ENCODE measurements around the gene SMPD3.

The SMPD3 gene

DNA sequence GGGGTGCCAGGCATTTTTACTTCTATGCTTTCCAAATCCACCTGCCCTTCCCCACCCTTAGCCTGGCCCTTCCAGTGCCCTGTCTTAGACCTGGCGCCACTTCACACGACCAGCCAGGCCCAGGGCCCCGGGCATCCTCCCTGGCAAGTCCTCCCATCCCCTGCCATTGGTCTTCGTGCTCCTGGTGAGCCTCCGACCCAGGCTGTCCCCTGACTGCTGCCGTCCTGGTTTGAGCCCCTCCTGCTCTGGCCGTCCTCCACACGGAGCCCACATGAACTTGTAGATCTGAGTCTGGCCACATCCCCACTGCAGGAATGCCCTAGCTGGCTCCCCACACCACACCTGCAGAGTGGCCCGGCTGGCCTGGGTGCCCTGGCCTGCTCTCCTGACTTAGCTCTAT lies 93.5 kb downstream of the SMPD3 start:
- DNase-seq (ENCODE audit: low read depth) = no peak

DNA sequence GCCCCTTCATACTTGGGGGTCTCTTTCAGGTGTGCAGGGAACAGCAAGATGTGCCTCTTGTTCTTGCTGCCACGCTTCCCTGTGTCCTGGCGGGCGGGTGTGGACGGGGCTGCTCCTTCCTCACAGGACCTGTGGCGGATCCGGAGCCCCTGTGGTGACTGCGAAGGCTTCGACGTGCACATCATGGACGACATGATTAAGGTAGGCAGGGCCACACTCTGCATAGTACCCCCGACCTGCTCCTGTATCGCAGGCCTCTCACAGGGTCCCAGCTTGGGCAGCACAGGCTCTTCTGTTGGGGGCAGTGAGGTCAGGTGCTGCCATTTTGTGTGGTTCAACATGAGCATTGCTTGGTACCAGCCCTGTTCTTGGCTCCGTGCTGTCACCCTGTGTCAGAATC lies 94.9 kb downstream of the SMPD3 start:
- no peak for DNase-seq (ENCODE audit: low read depth)

DNA sequence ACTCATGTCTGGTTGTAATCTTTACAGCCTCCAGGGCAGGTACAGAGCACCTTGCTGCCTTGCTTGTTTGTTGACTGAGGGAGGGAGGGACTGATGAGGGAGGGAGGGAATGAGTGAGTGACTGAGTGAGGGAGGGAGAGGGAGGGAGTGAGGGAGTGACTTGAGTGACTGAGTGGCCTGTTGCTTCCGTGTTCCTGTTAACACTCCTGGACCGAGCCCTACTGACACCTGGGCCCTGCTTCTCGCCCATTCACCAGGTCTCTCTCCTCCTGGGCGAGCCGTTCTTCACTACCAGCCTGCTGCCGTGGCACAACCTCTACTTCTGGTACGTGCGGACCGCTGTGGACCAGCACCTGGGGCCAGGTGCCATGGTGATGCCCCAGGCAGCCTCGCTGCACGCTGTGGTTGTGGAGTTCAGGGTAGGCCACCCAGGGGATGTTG lies 96.3 kb downstream of the SMPD3 start:
- no peak for DNase-seq (ENCODE audit: low read depth)

DNA sequence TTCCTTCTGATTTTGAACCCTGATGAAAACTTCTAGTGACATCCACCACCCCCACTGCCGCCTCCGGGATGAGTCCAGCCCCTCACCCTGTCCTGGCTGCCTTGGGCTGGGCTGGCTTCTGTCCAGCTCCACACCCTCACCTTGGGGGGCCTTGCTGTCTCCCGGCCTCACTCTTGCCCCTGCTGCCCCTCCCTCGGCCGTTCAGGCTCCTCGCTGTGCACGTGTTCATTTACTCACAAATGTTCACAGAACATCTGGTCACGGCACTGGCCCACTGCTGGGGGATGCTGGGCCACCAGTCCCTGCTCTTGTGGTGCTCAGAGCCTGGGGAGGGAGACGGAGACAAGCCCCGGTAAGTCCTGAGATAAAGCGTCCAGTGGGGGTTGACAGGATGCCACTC lies 96.8 kb downstream of the SMPD3 start:
- no peak for DNase-seq (ENCODE audit: low read depth)

DNA sequence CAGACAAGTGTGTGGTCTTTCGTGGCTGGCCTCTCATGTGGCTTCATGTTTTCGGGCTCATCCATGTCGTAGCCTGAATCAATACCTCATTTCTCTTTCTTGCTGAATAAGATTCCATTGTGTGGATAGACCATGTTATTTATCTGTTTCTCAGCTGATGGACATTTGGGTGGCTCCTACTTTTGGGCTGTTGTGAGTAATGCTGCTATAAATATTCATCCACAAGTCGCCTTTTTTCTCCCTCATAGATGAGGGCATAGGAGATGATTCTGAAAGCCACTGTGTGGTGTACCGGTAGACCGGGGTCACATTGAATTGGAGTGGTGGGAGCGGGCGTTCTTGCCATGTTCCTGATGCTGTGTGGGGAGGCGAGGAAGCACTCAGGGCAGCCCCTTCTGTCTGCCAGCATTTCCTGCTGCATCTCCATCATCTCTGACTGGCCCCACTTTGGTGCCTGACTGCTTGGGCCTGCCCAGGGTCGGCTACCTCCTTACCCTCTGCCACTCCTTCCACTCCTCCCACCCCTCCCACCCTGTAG lies 97.4 kb downstream of the SMPD3 start:
- no peak for DNase-seq (ENCODE audit: low read depth)

DNA sequence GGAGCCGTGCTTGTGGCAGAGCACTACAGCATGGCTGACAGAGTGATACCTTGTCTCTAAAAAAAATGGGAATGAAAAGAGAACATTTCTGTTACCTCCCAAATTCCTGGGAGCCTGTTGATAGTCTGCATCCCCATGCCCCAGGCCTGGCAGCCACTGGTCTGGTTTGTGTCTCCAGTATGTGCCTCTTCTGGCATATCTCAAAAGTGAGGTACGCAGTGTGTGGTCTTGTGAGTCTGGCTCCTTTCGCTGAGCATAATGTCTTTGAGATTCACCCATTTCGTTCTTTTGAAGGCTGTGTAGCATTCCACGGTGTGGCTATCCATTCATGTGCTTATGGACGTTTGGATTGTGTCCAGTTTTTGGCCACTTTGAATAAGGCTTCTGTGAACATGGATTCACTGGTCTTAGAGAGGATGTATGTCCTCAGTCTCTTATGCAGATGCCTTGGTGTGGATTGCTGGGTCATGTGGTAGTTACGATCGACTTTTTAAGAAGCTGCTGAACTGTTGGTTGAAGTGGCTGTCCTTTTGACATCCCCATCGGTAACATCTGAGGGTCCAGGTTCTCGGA lies 98.4 kb downstream of the SMPD3 start:
- DNase-seq (ENCODE audit: low read depth) = no peak

DNA sequence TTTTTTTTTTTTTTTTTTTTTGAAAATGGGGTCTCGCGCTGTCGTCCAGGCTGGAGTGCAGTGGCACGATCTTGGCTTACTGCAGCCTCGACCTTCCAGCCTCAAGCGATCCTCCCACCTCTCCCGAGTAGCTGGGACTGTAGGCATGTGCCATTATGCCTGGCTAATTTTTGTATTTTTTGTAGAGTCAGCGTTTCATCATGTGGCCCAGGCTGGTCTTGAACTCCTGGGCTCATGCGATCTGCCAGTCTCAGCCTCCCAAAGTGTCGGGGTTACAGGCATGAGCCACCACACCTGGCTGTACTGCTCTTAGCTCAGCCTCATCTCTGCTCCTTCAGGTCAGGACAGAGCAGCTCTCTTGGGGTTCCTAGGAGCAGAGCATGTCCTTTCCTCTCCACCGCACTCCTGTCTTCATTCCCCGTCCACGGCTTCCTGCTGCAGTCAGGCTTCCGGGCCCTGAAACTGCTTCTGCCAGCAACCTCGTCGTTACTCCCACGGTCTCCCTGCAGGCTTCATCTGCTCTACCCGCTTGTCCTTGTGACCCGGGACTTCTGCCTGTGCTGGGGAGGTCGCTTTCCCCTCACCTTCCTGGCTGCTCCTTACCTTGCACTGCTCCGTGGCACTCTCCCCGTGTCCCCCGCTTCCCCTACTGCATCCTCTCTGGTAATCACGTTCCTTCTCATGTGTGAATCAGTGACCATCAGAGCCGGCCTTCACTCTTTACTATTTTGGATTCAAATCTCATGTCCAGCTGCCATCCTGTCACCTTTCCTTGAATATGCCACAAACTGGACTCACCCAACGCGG lies 99.5 kb downstream of the SMPD3 start:
- DNase-seq (ENCODE audit: low read depth) = no peak

DNA sequence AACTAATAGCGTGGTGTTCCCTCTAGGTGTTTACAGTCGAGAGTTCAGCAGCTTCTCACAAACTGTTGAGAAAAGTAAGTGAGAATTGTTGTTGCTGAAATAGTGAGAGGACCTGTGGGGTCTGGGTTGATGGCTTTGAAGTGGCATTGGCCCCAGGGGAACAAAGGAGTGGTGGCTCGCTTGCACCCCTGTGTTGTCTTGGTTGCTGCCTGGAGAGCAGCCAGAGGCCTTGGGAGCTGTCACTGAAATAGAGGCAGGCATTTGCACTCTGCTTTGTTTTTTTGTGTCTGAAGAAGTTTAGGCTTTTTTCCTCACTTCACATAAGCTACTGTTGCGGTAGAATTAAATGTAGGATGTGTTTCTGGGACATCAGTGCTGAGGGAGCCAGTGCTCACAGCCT lies 100.7 kb downstream of the SMPD3 start:
- DNase-seq (ENCODE audit: low read depth) = no peak

DNA sequence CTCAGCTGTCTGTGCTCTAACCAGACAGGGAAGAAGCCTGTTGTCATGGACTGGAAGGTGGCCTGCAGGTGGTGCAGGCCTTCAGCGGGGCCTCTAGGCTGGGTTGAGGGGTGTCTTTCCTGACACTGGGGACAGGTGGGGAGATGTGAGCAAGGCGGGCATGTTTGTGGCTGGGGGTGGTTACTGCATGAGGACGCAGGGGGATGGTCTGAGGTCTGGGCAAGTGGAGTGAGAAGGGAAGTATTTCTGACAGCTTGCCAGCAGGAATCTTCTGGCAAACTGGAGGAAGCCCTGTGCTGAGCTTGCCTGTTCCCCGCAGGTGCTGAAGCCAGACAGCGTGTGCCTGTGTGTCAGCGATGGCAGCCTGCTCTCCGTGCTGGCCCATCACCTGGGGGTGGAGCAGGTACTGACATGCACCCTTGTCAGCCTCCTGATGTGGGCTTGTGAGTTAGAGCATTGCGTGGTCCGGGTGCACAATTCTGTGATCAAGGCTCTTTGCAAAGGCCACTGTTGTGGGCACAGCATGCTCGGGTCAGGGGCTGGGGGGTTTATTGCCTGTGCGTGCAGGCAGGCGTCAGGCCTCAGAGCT lies 101.3 kb downstream of the SMPD3 start:
- DNase-seq (ENCODE audit: low read depth) = no peak

DNA sequence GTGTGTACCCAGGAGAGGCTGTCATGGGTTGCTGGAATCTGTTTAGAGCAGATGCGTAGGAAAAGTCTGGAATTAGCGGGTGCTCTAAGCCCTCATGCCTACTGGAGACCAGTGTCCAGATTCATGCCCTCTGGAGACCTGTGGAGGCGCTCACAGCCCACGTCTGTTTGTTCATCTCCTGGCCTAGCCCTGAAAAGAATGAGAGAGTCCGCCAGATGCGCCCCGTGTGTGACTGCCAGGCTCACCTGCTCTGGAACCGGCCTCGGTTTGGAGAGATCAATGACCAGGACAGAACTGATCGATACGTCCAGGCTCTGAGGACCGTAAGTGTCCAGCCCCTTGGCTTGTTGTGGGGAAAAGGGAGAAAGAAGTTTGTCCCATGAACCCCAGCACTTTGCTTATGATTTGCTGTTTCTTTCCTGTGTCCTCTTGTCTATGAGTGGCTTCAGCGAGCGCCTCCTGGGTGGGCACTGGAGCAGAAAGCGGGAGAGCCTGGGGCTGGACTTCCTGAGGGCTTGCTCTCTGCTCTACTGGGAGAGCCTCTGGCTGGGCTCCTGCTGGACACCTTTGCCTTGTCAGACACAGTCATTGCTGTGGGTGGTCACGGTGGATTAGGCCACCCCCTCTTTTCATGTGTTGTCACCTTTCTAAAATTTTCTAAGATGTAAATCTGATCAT lies 102.2 kb downstream of the SMPD3 start:
- no peak for DNase-seq (ENCODE audit: low read depth)

DNA sequence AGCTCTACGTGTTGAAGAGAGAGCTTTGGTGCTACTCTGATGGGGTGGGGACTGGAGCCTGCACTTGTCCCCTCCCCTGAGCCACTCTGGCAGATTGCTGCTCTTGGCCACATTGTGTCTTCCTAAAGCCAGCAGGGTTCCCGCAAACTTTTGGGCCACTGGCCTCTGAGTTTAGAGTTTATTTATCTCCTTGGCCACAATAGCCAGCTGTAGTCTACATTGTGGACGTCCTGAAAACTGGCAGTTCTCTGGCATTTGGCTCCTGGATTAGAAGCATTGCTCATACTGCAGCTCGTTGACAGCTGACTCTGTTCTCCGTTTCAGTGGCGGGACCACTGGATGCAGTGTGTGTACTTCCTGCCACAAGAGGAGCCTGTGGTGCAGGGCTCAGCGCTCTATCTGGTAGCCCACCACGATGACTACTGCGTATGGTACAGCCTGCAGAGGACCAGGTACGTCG lies 102.9 kb downstream of the SMPD3 start:
- no peak for DNase-seq (ENCODE audit: low read depth)

DNA sequence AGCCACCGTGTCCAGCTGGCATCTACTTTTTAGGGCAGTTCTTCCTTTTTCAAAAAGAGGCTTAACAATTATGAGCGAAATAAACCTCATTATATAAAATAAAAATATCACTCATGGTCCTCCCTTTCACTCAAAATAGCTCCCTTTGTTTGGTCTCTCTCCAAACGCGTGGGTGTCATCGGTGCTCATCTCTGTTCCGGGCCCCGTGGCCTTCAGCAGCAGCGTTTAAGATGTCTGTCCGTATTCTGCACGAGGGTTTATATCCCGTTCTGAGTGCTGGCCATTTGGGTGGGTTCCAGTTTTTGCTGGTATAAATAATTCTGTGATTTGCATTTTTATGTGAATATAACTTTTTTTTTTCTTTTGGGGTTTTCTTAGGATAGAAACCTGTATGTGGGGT lies 104.1 kb downstream of the SMPD3 start:
- DNase-seq (ENCODE audit: low read depth) = no peak

DNA sequence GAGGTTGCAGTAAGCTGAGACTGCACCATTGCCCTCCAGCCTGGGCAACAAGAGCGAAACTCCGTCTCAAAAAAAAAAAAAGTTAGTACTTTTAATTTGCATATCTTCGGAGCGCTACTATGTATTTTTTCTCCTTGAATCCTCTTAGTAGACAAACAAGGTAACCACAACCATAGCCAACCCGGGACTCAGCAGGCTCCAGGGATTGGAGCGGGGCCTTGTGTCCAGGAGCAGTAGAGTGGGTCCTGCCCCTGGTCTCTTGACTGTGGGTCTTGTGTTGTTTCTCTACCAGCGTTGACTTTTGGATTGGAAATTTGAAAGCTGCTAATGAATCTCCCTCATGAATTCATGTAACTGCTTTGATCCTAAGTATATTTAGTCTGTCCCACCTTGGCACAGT lies 105.2 kb downstream of the SMPD3 start:
- no peak for DNase-seq (ENCODE audit: low read depth)

DNA sequence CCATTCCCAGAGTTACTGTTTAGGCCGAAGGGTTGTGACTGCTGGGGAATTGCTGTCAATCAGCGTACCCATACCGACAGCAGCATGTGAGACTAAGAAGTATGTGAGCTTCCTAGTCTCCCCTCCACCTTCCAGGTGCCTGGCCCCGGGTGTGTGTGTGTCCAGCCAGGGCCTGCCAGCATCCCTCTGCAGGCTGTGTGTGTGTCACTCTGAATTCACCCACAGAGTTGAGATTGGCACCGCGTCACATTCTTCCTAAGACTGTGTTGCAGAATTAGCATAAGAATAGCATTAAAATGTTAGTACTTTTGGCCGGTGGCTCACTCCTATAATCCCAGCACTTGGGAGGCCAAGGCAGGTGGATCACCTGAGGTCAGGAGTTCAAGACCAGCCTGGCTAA lies 105.7 kb downstream of the SMPD3 start:
- no peak for DNase-seq (ENCODE audit: low read depth)

DNA sequence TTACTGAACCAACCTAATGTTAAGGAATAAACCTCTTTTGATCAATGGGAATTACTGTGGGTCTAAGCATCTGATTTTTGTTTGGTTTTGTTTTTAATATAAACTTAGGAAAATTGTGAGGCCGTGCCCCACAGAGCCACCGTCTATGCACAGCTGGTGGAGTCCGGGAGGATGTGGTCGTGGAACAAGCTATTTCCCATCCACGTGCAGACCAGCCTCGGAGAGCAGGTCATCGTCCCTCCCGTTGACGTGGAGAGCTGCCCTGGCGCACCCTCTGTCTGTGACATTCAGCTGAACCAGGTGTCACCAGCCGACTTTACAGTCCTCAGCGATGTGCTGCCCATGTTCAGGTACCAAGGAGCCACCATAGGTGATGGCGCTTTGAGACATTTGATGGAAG lies 109.1 kb downstream of the SMPD3 start:
- DNase-seq (ENCODE audit: low read depth) = no peak

DNA sequence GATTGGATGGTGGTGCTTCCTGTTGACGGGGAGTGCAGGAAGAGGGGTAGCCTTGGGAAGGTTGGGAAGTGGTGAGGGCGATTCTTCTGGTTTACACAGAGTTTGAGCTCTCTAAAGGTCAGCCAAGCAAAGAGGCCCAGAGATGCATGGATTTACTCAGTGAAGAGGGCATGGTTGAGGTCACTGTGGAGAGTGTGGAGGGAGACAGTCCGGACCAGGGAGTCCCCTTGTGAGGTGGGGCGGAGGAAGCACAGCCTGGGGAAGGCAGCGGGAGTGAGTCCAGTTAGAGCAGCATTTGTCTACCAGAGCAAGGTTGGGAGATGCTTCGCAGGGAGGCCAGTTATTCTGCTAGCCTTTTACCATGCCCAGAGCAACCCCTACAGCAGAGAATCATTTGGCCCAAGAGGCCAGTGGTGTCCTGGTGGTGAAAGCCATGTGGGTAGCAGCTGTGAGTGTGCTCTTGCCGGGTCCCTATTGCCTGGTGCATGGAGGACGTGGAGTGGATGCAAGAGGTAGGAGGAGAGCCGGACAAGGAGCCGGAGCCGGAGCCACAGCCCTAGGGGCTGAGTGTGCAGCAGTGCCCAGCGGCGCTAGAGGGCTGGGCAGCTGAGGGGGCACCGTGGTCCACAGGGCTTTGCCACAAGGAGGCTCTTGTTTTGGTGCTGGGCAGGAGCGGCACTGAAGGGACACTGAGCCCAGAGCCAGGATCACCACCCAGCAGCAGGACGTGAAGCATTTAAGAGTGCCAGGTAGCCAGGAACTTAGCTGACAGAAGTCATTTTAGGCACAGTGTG lies 109.8 kb downstream of the SMPD3 start:
- no peak for DNase-seq (ENCODE audit: low read depth)

DNA sequence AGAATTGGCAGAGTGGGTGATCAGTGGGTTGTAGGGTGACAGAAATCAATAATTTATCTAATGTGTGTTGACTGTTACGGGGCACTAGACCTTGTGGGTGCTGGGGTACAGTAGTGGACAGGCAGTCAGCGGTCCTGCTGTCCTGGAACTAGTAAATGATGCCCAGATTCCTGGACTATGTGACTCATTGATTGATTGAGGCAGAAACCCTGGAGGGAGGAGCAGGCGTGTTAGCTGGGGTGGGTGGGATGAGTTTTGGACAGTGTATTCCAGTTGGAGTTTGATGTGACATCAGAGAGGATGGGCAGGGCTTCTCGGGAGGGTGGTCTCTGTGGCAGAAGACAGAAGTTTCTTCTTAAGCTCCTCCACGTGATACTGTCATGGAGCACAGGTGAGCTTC lies 113.1 kb downstream of the SMPD3 start:
- peak; percentile 36 for DNase-seq (ENCODE audit: low read depth)

DNA sequence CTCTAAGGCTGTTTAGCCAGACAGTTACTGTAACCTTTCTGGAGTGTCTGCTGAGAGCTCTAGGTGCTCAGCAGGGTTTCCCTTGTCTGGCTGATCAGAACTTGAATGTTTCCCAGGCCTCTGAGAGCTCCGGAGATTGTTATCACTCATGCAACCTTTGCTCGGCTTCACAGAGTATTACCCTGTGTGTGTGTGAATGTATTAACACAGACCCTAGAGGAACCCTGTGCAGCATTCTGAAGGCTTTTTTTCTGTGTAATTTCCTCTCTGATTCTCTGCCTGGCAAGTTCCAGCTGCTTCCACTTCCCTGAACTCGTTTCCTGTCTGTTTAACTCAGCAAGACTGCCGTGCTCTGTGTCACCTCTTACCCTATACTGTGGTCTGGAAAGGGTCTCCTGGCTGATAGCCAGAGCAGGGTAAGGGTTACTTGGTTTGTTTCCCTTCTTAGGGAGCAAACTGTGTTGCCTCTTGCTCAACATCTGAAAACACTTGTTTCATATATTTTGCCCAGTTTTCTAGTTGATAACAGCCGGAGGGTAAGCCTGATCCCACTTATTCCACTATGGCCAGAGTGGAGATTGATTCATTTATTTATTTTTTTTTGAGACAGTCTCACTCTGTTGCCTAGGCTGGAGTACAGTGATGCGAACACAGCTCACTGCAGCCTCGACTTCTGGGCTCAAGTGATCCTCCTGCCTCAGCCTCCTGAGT lies 115.7 kb downstream of the SMPD3 start:
- no peak for DNase-seq (ENCODE audit: low read depth)

DNA sequence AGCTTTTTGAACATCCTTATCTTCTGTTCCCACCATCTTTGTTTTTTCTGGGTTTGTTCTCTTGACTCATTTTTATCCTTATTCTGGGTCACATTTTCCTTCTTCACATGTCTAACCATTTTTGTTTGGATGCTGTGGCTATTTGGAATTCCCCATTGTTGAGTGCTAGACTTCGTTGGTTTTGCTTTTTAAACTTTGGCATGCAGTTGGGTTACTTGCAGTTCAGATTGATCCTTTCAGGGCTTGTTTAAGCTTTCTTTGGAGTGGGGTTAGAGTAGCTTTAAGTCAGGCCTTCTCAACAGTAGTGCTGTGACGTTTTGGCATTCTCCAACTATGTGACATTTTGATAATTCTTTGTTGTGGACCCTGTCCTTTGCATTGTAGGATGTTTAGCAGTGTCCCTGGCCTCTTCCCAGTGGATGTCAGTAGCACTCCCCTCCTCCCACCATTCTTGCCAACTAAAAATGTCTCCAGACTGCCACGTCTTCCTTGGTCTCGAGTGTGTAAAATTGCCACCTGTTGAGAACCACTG lies 116.4 kb downstream of the SMPD3 start:
- DNase-seq (ENCODE audit: low read depth) = peak; percentile 46

DNA sequence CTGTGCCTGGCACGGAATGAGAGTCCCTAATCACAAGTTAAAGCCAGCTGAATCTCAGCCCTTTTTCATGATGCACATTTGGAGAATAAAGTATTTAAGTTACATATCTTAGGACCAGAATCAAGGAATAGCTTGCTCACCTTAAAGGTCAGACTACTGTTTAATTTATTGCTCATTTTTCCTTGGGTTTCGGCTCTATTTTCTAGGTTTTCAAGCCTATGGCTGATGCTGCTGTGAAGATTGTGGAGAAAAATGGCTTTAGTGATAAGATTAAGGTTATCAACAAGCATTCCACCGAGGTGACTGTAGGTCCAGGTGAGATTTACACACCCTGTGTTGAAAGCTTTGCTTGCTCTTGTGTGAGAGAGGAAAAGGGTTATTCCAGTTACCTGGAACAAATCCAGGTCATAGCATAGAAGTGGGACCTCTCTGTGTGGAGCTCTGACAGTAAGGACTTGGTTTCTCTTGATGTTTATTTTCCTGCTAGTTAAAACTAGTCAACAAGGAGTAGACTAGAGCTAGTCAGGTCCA lies 119.4 kb downstream of the SMPD3 start:
- no peak for DNase-seq (ENCODE audit: low read depth)

Measured in stromal cell of bone marrow (primary cell).